Suprapubic skin (tissue), 4 donors: Measurements from ENCODE around the gene ST6GAL1.

ENCODE experiments used
- EP300 ChIP-seq: sonication (generic); formaldehyde crosslinking; IDR thresholded peaks from one replicate; pipeline ENCODE4 v1.6.1; 2017; ENCODE audit warnings: antibody characterized with exemption
- POLR2A ChIP-seq, 2 donors: fragments of 450-650 bp; IDR thresholded peaks; one replicate each; pipeline ENCODE4 v1.6.1; 2017; ENCODE audit warnings: antibody characterized with exemption in 2 of 2, mild to moderate bottlenecking in 2 of 2, moderate library complexity in 2 of 2
- POLR2AphosphoS5 ChIP-seq, 3 donors: sonication (generic); formaldehyde crosslinking; IDR thresholded peaks; one replicate each; pipeline ENCODE4 v1.6.1; 2017; ENCODE audit warnings: antibody characterized with exemption in 3 of 3
- TF ChIP-seq, protein P1 (sequence below), 2 donors: fragments of 200-600 bp in 1 of 2; fragments of 450-650 bp in 1 of 2; sonication (generic) in 1 of 2; IDR thresholded peaks; one replicate each; pipeline ENCODE4 v1.5.1; 2016 to 2019; ENCODE audit warnings: antibody characterized with exemption in 2 of 2, mild to moderate bottlenecking in 1 of 2, moderate library complexity in 1 of 2

DNA sequence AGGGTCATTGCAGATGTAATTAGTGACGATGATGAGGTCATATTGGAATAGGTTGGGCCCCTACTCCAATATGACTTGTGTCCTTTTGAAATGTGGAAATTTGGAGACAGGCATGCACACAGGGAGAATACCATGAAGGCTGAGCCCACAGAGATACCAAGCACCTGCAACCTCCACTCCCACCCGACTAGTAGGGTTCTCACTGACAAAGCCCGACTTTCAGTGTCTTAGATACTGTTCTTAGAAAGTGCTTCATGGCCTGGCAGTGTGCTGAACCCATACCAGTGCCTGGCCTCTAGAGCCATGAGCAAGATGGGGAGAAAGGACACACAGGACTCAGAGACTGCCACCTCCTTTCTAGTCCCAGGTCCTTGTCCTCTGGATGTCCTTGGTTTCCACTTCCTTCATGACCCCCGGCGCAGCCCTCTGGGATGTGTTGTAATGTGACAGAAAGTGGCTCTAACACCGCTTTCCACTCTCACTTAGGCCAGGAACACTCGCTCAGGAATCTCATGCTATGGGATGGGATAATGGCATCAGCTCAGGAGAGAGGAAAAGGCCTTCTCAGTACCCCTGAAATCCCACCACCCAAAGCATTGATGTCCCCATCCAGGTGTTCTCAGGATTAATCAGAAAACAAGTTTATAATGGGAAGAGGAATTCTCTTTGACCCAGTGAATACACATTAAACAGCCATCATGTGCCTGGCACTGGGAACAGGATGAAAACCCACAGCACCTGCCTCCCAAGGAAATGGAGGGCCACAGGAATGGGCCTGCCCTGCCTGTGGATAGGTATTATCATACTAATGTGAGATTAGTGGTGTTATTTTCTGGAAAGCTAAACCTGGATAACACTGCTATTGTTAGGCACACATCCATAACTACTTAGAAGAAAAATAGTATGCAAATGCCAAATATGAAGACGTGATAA is 149.0 kb downstream of the ST6GAL1 start:
- TF ChIP-seq POLR2AphosphoS5 (IDR thresholded peaks at IDR 0.05) (no peak), POLR2A (IDR thresholded peaks at IDR 0.05) (no peak), EP300 (no peak)
- TF ChIP-seq, protein P1, sequence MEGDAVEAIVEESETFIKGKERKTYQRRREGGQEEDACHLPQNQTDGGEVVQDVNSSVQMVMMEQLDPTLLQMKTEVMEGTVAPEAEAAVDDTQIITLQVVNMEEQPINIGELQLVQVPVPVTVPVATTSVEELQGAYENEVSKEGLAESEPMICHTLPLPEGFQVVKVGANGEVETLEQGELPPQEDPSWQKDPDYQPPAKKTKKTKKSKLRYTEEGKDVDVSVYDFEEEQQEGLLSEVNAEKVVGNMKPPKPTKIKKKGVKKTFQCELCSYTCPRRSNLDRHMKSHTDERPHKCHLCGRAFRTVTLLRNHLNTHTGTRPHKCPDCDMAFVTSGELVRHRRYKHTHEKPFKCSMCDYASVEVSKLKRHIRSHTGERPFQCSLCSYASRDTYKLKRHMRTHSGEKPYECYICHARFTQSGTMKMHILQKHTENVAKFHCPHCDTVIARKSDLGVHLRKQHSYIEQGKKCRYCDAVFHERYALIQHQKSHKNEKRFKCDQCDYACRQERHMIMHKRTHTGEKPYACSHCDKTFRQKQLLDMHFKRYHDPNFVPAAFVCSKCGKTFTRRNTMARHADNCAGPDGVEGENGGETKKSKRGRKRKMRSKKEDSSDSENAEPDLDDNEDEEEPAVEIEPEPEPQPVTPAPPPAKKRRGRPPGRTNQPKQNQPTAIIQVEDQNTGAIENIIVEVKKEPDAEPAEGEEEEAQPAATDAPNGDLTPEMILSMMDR (IDR thresholded peaks at IDR 0.05), result no peak
